Activated CD8-positive, alpha-beta memory T cell treated with anti-CD3 and anti-CD28 coated beads, Interleukin-2, amount 50 U/mL, for 1 hour (primary cell): ENCODE data around the gene GALNT9.
"Not testable (repeated sequence)": the region's sequence is repeated elsewhere in the genome, so short reads cannot be mapped to it uniquely, and the experiment has no call there.

Experiments used
- DNase-seq: peaks from one replicate; pipeline ENCODE4 v3.0.0-alpha.2; 2020; ENCODE audit errors: extremely low read depth

GALNT9 gene

DNA sequence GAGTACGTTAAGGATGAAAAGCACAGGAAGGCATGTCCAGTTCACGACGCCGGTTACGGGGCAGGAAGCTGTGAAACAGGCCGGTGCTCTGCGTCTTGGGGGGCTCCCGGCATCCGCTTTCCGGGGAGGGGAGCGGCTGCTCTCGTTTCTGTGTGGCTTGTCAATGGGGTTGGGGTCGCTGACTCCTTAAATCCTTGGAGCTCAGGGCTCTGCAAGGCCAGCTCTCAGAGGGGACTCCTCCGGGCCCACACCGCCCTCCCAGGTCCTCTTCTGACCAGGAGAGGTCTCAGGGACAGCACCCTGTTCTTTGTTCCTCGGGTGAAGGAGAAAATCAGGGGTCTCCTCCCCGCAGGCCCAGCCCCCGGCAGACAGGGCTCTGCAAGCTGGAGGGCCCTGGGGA, 78.1 kb downstream of the GALNT9 start:
- DNase-seq: no peak

DNA sequence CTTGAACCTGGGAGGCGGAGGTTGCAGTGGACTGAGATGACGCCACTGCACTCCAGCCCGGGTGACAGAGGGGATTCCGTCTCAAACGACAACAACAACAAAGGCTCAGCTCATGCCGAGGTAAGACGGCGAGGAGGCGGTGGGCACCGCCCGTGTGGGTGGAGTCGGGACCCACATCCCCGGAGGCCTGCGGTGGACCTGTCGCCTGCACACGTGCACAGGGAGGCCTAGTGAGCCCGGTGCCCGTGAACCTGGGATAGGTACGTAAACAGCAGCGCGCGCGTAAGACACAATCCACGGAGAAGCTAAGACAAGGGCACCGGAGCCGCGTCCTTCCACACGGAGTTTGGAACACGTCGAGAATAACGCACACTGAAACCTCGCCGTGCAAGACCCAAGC, 78.7 kb downstream of the GALNT9 start:
- DNase-seq: no peak

DNA sequence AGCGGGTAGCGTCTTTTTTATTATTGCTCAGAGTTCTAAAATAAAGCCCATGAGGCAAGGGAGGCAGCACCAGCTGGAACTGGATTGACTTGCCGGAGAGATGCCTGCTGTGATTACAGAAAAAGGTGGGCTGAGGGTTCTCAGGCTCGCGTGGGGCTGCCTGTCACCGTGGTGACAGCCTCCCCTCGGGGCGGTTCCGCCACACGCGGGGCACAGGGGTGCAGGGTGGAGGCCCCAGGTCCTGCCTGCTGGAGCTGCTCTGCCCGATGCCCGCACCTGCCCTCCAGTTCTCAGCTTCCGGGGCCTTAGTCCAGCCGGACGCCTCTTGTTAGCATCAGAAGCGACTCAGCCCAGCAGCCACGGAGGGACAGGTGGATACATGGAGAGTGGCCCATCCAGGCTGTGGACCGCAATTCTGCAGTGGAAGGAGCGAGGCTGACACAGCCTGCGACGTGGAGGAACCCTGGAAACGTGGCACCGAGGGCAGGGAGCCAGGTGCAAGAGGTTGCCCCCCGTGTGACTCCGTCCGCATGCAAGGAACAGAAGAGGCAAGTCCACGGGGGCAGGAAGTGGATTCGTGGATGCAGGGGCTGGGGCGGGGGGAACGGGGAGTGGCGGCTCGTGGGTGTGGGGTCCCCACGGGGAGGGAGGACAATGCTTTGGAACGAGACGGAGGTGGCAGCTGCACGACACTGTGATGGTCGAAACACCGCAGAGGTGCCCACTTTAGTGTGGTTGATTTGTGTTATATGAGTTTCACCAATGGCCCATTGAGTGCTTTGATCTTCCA, 79.5 kb downstream of the GALNT9 start:
- no peak for DNase-seq

DNA sequence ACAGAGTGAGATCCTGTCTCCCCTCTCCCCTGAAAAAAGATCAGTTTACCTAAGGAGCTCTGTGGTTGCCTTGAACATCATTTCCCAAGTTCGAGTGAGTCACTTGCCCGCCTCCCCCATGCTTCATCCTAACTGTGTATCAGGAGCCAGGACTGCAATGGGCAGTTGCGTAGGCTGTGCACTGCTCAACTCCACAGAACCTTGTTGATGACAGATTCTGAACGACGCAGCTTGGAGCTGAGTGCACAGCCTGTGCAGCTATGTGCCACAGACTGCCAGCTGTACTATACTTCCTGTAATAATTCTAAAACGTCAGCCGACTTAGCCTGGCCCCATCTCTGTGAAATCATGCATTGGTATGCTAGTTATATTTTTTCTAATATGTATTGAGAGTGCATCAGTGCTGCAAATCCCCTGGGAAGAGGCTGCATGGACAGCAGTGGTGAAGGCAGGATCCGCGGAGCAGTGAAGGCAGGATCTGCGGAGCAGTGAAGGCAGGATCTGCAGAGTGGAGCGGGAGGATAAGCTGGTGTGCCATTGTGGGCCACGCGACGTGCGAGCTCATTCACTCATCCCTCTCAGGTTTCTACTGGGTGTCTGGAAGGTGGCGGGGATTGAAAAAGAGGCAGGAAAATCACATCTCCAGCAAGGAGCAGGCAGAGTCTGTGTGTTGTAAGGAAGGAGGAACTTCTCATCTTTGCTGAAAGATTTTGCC, 80.8 kb downstream of the GALNT9 start:
- no peak for DNase-seq

DNA sequence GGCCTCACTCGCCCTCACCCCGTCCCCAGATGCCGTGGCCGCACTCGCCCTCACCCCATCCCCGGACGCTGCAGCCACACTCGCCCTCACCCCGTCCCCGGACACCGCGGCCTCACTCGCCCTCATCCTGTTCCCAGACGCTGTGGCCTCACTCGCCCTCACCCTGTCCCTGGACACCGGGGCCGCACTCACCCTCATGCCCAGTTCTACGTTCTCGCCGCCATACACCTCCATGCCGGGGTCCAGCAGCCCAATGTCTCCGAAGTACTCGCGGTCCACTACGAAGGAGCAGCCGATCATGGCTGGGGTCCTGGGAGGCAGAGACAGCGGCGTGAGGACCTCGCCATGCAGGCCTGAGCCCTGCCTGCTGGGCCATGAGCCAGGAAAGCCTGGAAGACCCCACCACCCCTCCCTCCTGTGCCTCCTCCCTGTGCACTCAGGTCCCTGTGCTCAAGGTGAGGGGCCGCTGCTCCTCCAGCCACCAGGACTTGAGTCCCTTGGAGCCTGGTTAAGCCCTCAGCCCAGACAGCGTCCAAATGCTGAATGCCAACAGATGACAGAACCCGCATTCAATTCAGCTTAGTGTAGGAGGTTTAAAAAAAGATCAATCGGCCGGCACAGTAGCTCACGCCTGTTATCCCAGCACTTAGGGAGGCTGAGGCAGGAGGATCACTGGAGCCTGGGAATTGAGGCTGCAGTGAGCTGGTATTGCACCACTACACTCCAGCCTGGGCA, 81.5 kb downstream of the GALNT9 start:
- DNase-seq: no peak

DNA sequence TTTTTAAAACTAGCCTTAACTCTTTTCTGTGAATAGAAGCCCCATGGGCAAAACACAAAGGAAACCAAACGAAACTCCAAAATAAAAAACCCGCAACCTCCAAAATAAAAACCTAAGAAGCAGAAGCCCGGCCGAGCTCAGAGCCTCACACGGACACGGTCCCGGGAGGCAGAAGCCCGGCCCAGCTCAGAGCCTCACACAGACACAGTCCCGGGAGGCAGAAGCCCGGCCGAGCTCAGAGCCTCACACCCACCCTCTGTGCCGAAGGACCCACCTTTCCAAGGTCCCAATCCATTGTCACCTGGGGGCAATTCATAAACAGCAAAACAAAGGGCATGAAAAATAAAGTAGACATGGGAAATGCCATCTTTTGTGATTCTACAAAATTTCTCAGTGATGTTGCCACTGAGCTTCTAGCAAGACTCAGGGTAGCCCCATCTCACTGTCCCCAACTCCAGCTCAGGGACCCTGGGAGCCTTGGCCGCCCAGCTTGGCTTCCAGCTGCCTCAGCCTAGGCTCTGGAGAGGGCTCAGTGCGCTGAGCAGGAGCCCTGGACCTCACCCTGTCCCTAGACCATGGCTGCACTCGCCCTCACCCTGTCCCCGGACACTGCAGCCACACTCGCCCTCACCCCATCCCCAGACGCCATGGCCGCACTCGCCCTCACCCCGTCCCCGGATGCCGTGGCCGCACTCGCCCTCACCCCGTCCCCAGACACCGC, 82.2 kb downstream of the GALNT9 start:
- DNase-seq: no peak

DNA sequence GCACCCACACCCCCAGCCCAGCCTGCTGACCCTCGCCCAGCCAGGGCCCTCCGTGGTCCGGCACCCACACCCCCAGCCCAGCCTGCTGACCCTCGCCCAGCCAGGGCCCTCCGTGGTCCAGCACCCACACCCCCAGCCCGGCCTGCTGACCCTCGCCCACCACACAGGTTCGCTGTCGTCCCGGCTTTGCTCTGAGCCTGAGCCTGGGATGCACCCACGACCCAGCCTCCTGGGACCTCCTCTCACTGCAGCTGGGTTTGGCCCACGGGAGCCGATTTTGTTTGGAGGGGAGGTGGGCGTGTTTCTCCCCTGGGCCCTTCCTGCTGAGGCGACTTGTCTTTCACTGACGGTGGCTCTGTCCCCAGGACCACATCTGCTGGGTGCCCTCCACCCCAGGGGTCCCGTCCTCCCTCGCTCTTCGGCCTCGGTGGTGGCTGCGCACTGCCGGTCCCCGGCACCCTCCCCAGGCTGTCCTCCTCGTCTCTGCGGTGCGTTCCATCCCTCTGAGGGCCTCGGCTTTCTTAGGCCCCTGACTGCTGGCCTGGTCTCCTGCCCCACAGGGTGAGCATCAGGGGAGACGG, 83.8 kb downstream of the GALNT9 start:
- DNase-seq: no peak

DNA sequence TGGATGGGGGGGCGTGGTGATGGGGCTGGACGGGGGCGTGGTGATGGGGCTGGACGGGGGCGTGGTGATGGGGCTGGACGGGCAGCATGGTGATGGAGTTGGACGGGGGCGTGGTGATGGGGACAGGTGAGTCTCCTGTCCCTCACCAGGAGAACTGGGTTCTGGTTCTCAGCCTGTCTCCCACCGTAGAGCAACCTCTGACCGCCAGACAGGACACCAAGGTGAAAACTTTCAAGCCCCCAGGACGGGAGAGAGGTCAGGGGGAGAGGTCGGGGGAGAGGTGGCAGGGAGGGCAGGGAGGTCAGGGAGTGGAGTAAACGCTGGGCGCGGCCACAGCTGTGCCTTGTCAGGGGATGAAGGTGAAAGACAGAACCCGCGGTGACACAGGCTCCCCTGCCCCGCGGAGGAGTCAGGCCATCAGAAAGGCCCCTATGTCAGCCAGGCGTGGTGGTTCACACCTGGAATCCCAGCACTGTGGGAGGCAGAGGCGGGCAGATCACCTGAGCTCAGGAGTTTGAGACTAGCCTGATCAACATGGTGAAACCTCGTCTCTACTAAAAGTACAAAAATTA, 84.6 kb downstream of the GALNT9 start:
- DNase-seq: no peak

DNA sequence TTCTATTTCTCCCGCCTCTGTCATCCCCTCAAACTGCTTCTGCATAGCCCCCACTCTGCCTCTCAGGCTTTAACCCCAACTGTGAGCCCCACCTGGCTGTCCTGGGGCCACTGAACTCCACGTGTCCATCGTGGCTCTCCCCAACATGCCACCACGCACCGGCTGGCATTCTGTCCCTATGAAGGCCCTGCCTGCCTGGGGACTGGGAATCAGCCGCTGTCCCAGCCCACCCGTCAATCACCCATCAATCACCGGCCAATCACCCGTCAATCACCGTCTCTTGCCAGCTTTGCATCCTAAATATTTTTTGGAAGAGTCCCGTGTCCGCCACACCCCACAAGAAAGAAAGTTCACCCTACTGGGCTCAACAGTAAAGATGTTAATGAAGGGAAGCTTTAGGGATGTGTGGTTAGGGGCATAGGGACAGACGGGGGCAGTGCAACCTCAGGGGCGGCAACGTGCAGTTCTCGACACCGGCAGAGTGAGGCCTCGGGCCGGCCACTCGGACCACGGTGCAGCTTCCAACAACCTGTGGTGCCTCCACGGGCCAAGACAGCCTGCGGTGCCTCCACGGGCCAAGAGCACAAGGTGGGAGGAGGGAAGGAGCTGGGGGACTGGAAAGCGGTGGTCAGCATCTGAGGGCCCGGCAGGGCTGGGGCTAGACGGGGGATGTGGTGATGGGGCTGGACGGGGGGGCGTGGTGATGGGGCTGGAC, 85.6 kb downstream of the GALNT9 start:
- DNase-seq: no peak

DNA sequence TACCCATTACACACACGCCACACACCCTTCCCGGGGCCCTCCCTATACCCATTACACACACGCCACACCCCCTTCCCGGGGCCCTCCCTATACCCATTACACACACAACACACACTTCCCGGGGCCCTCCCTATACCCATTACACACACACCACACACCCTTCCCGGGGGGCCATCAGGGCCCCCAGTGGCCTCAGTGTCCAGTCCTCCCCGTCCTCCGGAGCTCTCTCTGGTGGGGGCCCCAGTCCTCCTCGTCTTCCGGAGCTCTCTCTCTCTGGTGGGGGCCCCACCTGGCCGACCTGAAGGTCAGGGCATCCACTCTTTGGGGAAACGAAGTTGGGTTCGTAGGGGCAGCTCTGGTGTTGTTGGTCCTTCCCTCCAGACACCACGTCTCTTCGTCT, 86.2 kb downstream of the GALNT9 start:
- DNase-seq: not testable (repeated sequence)

DNA sequence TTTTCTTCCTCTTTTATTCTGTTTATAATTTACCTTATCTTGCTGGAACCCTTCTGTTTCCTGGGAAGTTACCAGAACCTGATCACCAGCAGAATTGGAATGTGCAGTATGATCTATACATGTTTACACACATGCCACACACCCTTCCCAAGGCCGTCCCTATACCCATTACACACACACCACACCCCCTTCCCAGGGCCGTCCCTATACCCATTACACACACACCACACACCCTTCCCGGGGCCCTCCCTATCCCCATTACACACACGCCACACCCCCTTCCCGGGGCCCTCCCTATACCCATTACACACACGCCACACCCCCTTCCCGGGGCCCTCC, 88.8 kb downstream of the GALNT9 start:
- DNase-seq: not testable (repeated sequence)

DNA sequence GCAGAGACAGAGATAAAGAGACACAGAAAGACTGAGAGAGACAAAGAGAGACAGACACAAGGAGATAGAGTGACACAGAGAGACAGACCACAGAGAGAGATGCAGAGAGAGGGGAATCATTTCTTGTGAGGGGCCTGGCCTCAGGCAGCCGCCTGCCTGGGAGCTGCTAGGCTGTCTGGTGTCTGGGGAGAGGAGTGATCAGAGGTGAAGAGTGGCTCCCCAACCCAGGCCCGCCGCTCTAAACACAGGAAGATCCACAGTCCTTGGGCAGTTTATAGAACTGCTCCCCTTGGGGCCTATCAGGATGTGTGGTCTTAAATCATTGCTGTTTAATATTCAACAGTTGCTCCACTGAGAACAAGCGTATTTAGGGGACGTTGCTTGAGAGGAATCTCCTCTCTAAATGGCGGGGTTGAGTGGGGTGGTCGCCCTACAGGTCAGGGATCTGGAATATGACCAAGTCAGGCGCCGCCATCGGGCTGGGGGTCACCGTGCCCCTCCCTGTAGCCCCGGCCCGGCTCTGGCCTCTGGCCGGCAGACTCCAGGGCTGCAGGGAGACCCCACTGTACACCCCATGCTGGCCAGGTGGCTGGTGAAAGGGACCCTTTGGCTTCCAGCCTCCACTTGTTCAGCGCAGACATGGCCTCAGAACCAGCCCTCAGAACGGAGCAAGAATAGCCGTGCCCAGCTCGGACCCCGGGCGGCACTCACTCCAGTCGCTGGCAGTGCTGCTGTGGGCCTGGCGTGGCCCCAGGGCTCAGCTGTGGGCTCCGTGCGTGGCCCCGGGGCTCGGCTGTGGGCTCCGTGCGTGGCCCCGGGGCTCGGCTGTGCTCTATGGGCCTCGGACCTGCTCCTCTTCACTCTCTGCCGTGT, 89.4 kb downstream of the GALNT9 start:
- no peak for DNase-seq

DNA sequence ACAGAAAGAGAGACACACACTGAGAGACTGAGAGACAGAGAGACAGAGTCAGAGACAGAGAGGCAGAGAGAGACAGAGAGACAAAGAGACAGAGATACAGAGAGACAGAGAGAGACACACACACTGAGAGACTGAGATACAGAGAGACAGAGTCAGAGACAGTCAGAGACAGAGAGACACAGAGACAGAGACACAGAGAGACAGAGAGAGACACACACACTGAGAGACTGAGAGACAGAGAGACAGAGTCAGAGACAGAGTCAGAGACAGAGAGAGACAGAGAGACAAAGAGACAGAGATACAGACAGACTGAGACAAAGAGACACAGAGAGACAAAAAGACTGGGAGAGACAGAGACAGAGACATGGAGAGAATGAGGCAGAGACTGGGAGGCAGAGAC, 90.0 kb downstream of the GALNT9 start:
- no peak for DNase-seq

DNA sequence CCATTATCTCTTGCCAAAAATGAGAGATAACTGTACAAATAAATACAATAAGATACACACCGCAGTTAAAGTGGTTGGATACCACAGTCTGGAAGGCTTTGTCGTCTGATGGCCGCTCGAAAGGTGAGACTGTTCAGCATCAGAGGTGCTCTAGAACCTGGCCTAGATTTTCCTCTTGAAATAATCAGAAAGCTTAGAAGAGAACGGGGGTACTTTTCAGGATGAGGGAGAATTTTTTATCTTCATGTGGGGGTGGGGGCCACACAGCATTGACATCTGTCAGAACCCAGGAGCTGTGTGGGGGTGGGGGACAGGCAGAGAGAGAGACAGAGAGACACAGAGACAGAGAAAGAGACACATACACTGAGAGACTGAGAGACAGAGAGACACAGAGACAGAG, 90.5 kb downstream of the GALNT9 start:
- no peak for DNase-seq

DNA sequence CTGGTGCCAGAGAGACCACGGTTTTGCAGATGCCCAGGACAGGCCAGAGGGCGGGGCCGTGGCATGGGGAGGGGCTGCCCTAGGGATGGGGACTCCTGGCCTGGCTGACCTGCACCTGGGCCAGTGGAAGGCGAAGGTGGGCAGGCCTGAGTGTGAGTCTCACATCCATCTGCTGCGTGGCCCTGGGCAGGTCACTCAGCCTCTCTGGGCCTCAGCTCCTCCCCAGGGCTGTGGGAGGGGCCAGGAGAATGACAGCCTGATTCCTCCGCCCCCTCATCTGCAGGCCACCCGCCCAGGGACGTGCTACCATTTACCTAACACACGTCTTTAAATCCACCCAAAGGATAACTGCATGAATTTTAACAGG, 90.9 kb downstream of the GALNT9 start:
- DNase-seq: no peak

DNA sequence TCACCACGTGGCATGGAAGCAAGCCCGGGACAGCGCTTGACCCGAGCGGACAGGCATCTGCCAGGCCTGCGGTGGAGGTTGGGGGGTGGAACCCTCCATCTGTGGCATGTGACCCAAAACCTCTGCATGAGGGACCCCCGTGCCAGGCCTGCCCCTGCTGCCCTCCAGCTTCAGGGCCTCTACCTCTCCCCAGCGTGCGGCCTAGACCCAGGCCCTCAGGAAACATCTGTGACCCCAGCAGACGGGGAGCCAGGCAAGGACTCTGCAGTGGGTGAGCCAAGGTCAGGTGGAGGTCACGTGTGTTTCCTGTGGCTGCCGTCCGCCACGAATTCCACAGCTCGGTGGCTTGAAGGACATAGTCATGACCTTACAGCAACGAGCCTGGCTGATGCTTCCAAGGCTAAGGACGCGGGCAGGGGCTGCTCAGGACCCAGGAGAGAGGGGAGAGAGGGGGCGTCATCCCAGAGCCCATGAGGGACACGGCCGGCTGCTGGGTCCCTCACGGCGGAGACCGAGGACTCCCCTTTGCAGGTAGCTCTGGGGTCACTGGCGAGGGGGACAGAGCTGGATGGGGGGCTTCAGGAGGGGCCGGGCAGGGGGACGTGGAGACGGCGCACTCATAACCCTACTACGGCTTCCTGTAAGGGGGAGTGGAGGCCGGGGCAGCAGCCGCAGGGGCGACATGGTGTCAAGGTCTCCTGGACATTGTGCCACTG, 91.5 kb downstream of the GALNT9 start:
- no peak for DNase-seq

DNA sequence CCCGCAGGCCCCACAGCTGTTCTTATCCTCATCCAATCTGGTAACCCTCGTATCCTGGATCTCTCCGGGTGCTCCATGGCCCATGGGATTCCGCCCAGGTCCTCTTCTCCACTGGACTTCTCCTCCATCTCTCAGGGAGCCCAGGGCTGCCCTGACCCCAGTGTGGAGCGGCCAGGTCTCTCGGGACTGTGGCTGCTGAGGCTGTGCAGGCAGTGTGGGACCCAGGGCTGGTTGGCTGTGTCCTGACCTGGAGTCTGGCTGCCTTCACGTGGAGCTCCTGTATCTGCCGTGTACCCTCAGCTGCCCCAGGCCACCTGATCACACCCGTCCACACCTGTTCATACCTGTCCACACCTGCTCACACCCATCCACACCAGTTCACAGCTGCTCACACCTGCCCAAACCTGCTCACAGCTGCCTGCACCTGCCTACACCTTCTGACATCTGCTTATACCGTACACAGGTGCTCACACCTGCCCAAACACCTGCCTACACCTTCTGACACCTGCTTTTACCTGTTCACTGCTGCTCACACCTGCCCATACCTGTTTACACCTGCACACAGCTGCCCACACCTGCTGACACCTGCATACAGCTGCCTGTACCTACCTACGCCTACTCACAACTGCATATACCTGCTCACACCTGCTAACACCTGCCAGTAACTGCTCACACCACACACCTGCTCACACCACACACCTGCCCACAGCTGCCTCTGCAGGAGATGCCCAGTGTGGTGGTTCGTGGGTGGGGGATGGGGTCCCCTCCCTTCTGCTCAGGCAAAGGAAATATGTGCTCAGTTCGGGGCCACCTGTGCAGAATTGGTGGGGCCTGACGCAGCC, 92.2 kb downstream of the GALNT9 start:
- no peak for DNase-seq
